ENCODE results near the gene LRRK1. TPM values are rescaled to one million over a fixed set of nuclear protein-coding genes. Genes with fewer than 3 reads are reported as not detected.

LRRK1 gene
- total RNA-seq, 2 donors from 2014 or later, result 0.74 to 1.2 TPM

DNA sequence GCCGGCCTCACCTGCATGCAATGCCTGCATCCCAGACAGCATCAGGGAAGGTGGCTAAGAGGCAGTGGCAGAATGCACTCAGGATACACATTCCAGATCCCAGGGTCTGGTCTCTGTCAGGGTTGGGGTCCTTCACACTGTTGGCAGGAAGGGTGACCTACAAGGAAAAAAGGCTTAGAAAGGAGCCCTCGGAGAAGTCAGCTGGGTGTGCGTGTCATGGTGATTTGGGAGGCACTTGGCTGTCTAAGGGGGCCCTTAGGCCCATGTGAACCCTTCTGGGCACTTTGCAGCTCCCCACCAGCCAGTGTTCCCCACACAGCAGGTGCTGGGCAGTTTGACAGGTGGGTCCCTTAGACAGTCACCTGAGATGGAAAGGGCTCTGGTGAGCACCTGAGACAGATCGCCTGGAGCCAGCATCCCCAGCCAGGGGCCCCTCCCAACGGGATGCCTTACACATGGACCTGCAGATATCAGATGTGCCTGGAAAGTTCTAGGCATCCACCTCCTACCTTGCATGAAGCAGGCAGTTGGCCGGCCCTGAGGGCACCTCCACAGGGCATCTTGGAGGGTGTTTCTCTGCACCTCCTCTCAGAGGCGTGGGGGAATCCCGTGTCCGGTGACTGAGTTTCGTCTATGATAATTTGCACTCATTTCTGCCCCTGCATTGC lies 131.6 kb downstream of the LRRK1 start:
- Mint-ChIP-seq H3K27ac (no peak overlapping the region), H3K9me3 (no peaks in the 10 kb centered on the region), H3K36me3 (ENCODE audit: insufficient read depth in 2 of 2) (no peaks in the 10 kb centered on the region), H3K4me3 (no peak overlapping the region), H3K4me1 (ENCODE audit: low read depth) (no peaks in the 10 kb centered on the region), H3K27me3 (ENCODE audit: low read depth) (no peaks in the 10 kb centered on the region)
- ATAC-seq (replicated peaks in 1 of 2) (no peak), DNase-seq (no peak)

DNA sequence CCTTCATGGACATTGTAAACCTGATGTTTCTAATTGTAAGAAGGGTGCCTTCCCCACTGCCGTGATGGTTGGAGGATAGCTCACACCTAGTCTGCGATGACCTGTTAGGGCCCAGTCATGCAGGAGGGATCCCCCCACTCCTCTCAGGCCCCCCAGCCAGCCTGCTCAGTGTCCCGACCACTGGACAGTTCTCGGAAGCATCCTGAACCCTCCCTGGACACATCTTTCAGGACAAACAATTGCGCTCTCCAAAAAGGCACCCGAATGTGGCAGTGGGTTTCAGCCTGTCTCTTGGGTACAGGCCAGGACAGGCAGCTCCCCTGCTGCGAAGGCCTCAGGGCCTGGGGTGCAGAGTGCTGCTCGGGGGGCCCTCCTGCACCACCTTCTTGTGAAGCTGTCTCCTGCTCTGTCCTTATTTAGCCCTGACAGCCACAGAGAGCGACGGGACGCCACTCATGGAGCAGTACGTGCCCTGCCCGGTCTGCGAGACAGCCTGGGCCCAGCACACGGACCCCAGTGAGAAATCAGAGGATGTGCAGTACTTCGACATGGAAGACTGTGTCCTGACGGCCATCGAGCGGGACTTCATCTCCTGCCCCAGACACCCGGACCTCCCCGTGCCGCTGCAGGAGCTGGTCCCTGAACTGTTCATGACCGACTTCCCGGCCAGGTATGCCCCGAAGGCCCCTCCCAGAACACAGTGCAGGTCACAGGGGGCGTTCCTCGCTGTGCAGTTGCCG lies 132.3 kb downstream of the LRRK1 start:
- ATAC-seq (replicated peaks in 1 of 2), result no peak
- Mint-ChIP-seq H3K4me1 (ENCODE audit: low read depth) (no peaks in the 10 kb centered on the region), H3K4me3 (no peak overlapping the region), H3K27me3 (ENCODE audit: low read depth) (no peaks in the 10 kb centered on the region), H3K36me3 (ENCODE audit: insufficient read depth in 2 of 2) (no peaks in the 10 kb centered on the region), H3K9me3 (no peaks in the 10 kb centered on the region), H3K27ac (no peak overlapping the region)
- no peak for DNase-seq

DNA sequence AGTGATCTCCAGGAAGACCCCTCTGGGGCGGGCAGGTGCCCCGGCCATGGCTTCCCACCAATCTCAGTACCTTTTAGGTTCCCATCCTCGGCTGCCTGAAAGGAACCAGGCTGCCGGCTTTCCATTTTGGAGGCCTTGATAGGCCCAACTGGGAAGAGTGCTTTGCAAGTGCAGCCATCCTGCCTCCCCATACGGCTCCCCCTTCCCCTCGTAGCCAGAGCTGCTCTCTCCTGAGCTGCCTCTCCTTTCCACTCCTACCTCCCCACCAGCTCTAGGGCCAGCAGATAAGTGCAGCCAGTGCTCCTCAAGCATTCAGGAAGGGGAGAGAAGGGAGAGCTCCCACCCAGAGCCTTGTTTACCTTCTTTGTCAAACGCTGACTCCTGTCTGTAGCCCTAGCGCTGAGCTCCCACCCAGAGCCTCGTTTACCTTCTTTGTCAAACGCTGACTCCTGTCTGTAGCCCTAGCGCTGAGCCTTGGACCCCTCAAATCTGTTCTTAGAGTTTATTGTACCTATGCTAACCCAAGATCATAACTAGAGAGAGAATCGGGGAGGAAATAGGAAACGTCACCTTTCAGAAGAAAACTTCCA lies 133.0 kb downstream of the LRRK1 start:
- no peaks in the 10 kb centered on the region for H3K4me1 Mint-ChIP-seq (ENCODE audit: low read depth)
- H3K4me3 Mint-ChIP-seq, result no peak overlapping the region
- H3K36me3 Mint-ChIP-seq (ENCODE audit: insufficient read depth in 2 of 2), result no peaks in the 10 kb centered on the region
- no peaks in the 10 kb centered on the region for H3K27me3 Mint-ChIP-seq (ENCODE audit: low read depth)
- no peak overlapping the region for H3K27ac Mint-ChIP-seq
- no peak for ATAC-seq (replicated peaks in 1 of 2)
- no peak for DNase-seq
- no peaks in the 10 kb centered on the region for H3K9me3 Mint-ChIP-seq

DNA sequence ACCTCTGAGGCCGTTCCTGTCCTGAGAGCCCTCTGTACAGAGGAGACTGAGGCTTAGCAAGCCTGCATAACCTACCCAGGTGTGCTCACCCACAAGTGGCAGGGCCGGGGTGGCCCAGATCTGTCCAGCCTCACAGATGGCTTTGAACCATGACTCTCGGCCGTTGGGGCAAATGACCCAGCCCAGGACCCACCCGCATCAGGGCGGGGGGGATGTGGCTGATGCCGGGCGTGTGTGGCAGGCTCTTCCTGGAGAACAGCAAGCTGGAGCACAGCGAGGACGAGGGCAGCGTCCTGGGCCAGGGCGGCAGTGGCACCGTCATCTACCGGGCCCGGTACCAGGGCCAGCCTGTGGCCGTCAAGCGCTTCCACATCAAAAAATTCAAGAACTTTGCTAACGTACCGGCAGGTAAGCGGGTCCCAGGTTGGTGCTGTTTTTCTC lies 133.5 kb downstream of the LRRK1 start:
- Mint-ChIP-seq H3K9me3 (no peaks in the 10 kb centered on the region), H3K4me3 (no peak overlapping the region), H3K27me3 (ENCODE audit: low read depth) (no peaks in the 10 kb centered on the region), H3K27ac (no peak overlapping the region), H3K4me1 (ENCODE audit: low read depth) (no peaks in the 10 kb centered on the region), H3K36me3 (ENCODE audit: insufficient read depth in 2 of 2) (no peaks in the 10 kb centered on the region)
- DNase-seq, result no peak
- ATAC-seq (replicated peaks in 1 of 2), result no peak

DNA sequence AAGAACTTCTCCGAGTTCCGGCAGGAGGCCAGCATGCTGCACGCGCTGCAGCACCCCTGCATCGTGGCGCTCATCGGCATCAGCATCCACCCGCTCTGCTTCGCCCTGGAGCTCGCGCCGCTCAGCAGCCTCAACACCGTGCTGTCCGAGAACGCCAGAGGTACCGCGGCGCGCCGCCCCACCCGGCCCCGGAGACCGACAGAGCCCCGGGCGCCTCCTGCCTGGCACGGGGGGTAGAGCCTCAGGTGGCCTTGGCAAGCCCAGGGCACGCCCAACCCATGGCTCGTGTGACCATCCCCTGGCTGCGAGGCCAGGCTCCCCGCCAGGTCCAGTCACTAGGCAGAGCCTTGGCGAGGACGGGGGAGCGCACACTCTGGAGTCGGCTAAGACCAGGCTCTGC lies 134.1 kb downstream of the LRRK1 start:
- no peaks in the 10 kb centered on the region for H3K4me1 Mint-ChIP-seq (ENCODE audit: low read depth)
- ATAC-seq (replicated peaks in 1 of 2) (no peak), DNase-seq (no peak)
- H3K27ac Mint-ChIP-seq, result no peak overlapping the region
- no peaks in the 10 kb centered on the region for H3K27me3 Mint-ChIP-seq (ENCODE audit: low read depth)
- H3K36me3 Mint-ChIP-seq (ENCODE audit: insufficient read depth in 2 of 2), result no peaks in the 10 kb centered on the region
- no peaks in the 10 kb centered on the region for H3K9me3 Mint-ChIP-seq
- H3K4me3 Mint-ChIP-seq, result no peak overlapping the region

DNA sequence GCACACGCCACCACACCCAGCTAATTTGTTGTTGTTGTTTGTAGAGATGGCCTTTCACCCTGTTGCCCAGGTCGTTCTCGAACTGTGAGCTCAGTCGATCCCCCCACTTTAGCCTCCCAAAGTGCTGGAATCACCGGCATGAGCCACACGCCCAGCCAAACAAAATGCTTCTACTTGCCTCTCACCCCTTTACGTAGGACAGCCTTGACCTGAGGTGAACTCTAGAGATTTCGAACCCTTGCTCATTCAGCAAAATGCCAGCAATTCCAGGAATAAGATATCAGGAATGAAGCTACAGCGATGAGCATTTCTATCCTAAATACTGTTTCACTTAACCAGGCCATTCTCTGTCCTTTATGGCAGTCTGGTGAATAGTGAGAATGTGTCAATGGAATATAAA lies 135.0 kb downstream of the LRRK1 start:
- no peak for ATAC-seq (replicated peaks in 1 of 2)
- no peak for DNase-seq
- Mint-ChIP-seq H3K36me3 (ENCODE audit: insufficient read depth in 2 of 2) (no peaks in the 10 kb centered on the region), H3K27ac (no peak overlapping the region), H3K27me3 (ENCODE audit: low read depth) (no peaks in the 10 kb centered on the region), H3K9me3 (no peaks in the 10 kb centered on the region), H3K4me3 (no peak overlapping the region), H3K4me1 (ENCODE audit: low read depth) (no peaks in the 10 kb centered on the region)

DNA sequence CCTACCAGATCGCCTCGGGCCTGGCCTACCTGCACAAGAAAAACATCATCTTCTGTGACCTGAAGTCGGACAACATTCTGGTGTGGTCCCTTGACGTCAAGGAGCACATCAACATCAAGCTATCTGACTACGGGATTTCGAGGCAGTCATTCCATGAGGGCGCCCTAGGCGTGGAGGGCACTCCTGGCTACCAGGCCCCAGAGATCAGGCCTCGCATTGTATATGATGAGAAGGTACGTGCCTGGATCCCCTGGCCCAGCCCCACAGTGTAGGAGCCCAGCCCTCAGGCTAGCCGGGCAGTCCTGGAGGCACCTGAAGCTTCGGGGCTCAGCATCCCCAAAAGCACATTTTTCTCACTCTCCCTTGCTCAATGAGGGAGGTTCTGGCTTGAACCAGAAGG lies 135.8 kb downstream of the LRRK1 start:
- Mint-ChIP-seq H3K4me3 (no peak overlapping the region), H3K27ac (no peak overlapping the region), H3K9me3 (no peaks in the 10 kb centered on the region), H3K36me3 (ENCODE audit: insufficient read depth in 2 of 2) (no peaks in the 10 kb centered on the region), H3K4me1 (ENCODE audit: low read depth) (no peaks in the 10 kb centered on the region), H3K27me3 (ENCODE audit: low read depth) (no peaks in the 10 kb centered on the region)
- ATAC-seq (replicated peaks in 1 of 2), result no peak
- no peak for DNase-seq

DNA sequence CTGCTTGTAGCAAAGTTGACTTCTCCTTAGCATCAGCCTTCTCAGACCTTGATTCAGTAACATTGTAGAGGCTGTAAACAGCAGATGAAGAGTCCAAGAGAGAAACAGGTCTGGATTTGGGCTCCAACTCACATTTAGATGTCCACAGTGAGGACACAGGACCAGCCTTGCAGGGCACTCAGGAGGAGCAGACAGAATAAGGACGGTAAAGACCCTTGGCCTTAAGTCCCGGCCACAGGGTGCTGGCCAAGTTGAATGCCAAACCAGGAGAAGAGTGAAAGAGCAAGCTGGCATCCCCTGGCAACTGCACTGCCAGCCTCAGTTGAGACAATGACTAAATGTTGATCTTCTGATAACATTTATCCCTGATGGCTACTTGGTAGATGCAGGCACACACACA lies 136.3 kb downstream of the LRRK1 start:
- no peak for DNase-seq
- H3K9me3 Mint-ChIP-seq, result no peaks in the 10 kb centered on the region
- no peaks in the 10 kb centered on the region for H3K36me3 Mint-ChIP-seq (ENCODE audit: insufficient read depth in 2 of 2)
- ATAC-seq (replicated peaks in 1 of 2), result no peak
- H3K27me3 Mint-ChIP-seq (ENCODE audit: low read depth), result no peaks in the 10 kb centered on the region
- no peak overlapping the region for H3K4me3 Mint-ChIP-seq
- no peak overlapping the region for H3K27ac Mint-ChIP-seq
- H3K4me1 Mint-ChIP-seq (ENCODE audit: low read depth), result no peaks in the 10 kb centered on the region

DNA sequence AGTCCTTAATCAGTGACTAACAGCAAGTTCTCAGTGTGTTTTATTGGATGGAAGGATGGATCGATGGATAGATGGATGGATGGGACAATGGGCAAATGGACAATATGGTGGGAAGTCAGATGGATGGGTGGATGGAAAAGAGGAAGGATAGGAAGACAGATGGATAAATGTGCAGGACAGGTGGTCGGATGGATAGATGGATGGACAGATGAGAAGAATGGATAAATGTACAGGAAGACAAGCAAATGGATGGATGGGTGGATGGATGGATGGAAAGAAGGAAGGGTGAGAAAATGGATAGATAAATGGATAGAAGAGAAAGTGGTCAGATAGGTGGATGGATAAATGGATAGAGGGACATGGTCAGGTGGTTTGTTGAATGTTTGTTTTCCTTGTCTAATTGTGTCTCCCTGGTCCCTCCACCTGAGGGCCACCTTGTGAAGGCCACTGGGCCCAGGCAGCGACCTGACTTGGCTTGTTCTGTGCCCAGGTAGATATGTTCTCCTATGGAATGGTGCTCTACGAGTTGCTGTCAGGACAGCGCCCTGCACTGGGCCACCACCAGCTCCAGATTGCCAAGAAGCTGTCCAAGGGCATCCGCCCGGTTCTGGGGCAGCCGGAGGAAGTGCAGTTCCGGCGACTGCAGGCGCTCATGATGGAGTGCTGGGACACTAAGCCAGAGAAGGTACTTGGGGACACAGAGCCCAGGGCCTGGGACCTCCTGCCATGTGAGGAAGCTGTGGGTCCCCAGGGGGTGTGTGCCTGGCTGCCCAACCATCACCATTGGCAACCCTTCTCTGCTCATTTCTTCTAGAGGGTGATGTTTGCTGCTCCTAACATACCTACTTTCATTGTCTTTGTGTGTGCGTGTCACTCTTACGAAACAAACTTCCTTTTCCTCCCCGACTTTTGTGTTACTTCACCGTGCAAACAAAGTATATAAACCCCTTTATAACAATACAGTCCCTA lies 137.5 kb downstream of the LRRK1 start:
- Mint-ChIP-seq H3K27ac (no peak overlapping the region), H3K36me3 (ENCODE audit: insufficient read depth in 2 of 2) (no peaks in the 10 kb centered on the region), H3K4me1 (ENCODE audit: low read depth) (no peaks in the 10 kb centered on the region), H3K9me3 (no peaks in the 10 kb centered on the region), H3K4me3 (no peak overlapping the region), H3K27me3 (ENCODE audit: low read depth) (no peaks in the 10 kb centered on the region)
- DNase-seq (no peak), ATAC-seq (replicated peaks in 1 of 2) (no peak)

DNA sequence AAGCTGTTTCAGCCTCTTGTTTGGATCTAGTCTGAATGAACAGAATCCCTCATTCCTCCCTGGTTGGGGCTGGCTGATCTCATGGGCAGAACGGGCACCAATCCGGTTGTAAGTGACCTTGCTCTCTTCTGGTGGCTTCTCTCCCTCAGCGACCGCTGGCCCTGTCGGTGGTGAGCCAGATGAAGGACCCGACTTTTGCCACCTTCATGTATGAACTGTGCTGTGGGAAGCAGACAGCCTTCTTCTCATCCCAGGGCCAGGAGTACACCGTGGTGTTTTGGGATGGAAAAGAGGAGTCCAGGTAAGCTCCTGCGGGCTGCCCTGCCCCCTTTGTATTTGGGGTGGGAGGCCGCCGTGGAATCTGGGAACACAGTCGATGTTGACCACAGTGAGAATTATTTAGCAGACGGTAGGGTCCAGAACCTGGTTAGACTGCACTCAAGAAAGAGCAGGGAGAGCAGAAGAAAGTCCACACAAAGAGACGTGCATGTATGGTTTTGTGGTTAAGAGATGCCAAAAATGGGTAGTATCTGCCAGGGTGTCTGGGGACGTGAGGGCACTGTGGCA lies 138.8 kb downstream of the LRRK1 start:
- Mint-ChIP-seq H3K36me3 (ENCODE audit: insufficient read depth in 2 of 2) (no peaks in the 10 kb centered on the region), H3K4me1 (ENCODE audit: low read depth) (no peaks in the 10 kb centered on the region), H3K9me3 (no peaks in the 10 kb centered on the region), H3K27ac (no peak overlapping the region), H3K27me3 (ENCODE audit: low read depth) (no peaks in the 10 kb centered on the region), H3K4me3 (no peak overlapping the region)
- DNase-seq, result no peak
- ATAC-seq (replicated peaks in 1 of 2), result no peak

DNA sequence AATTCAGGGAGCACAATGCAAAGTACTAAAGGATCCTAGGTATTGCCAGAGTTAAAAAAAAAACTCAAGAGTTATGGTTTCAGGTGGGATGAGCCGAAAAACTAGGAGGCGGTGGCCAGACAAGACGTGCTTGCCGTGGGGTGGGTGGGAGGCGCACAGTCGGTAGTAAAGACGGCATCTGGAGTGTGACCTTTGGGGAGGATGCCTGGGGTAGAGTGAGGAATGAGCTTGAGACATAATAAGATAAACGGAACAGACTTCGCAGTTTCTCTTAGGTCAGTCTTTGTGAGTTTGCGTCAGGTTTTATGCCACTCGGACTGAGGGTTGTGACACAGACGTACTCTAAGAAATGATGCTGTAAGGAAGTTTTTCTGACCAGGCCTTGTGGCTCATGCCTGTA lies 139.6 kb downstream of the LRRK1 start:
- no peaks in the 10 kb centered on the region for H3K27me3 Mint-ChIP-seq (ENCODE audit: low read depth)
- DNase-seq (no peak), ATAC-seq (replicated peaks in 1 of 2) (no peak)

DNA sequence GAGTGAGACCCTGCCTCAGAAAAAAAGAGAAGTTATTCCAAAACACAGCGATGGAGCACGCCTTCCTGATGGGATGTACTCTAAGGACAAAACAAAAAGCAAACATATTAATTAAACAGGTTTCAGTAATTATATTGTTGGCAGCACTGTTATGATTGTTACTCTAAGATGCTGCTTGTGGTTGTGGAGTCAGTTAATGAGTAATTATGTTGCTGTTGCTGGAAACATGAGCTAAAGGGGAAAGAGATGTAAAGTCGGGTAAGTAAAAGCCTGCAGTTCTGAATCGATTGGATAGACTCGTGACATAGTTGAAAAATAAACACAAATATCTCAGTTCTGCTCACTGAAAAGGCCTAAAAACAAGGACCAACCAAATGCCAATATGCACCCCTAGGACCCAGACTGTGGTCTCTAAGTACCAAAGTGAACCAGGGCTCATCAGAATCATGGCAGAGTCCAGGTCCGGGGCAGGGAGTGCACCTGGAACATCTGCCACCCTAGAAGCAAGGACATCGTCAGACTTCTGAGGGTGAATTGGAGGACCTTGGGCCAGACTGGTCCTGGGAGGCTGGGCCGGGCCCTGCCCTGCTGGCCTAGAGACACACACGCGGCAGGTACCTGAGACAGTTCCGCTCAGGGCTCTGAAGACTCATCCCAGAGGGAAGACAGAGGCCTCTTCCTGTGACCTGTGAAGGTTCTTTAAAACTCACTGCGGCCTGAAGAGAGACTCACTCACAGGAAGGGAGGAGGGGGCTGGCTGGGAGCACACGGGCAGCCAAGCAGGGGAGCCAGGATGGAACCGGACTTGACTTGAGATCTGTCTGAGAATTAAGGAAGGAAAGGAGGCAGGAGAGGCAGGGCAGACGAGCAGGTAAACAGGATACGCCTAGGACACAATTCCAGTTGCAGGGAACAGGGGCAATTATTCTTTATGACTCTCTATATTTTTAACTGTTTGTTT lies 140.5 kb downstream of the LRRK1 start:
- no peak for DNase-seq
- peak in 1 of 2 donors; percentile 36 for ATAC-seq (replicated peaks in 1 of 2)
- Mint-ChIP-seq H3K27me3 (ENCODE audit: low read depth) (no peaks in the 10 kb centered on the region), H3K36me3 (ENCODE audit: insufficient read depth in 2 of 2) (no peaks in the 10 kb centered on the region), H3K4me1 (ENCODE audit: low read depth) (no peaks in the 10 kb centered on the region), H3K9me3 (no peaks in the 10 kb centered on the region), H3K4me3 (no peak overlapping the region), H3K27ac (peak overlapping the region; percentile 7)

More for the DNA sequence above, 139.6 kb downstream of the LRRK1 start:
- Mint-ChIP-seq H3K9me3 (no peaks in the 10 kb centered on the region), H3K4me3 (no peak overlapping the region), H3K27ac (no peak overlapping the region), H3K36me3 (ENCODE audit: insufficient read depth in 2 of 2) (no peaks in the 10 kb centered on the region), H3K4me1 (ENCODE audit: low read depth) (no peaks in the 10 kb centered on the region)

Measured in activated T-cell treated with anti-CD3 and anti-CD28 coated beads, Interleukin-2, amount 50 U/mL, for 72 hours (primary cell).